ENCODE measurements around the gene MTHFD1L. TPM values are rescaled to one million over a fixed set of nuclear protein-coding genes. Genes with fewer than 3 reads are reported as not detected.
"Not testable (repeated sequence)": the region's sequence is repeated elsewhere in the genome, so short reads cannot be mapped to it uniquely, and the experiment has no call there.

MTHFD1L gene
- total and polyA plus RNA-seq, 2 donors = 13.9 to 16.0 TPM

DNA sequence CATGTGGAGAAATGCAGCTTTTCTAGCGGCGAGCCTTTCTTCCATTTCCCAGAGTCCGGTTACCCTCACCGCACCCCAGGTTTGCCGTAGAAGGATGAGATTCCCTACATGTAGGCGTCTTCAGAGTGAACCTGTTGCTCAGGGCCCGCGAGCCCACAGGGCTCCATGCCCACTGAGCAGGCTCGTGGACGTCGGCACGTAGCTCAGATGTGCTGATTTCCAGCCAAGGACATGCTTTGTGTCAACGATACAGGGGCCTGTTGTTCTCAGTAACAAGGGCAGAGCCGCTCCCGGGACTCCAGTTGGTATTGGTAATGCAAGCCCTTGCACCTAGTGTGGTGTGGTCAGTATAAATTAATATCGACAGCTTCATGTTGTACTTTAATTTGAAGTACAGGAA lies 159.6 kb downstream of the MTHFD1L start:
- Histone ChIP-seq H3K4me1 (ENCODE audit: control insufficient read depth in 2 of 2, insufficient read depth in 2 of 2, low read length in 2 of 2) (no peaks in the 10 kb centered on the region), H3K36me3 (ENCODE audit: control insufficient read depth in 2 of 2, insufficient read depth in 2 of 2, low read length in 1 of 2) (peaks cover 0 to 15% of the 10 kb centered on the region in 2 donors), H3K27ac (ENCODE audit: low read depth in 1 of 2, low read length in 1 of 2) (no peak overlapping the region), H3K27me3 (ENCODE audit: control insufficient read depth in 2 of 2, insufficient read depth in 1 of 2, low read length in 1 of 2) (no peaks in the 10 kb centered on the region), H3K4me3 (ENCODE audit: low read length in 2 of 2) (no peak overlapping the region), H3K9me3 (ENCODE audit: control insufficient read depth in 2 of 2, insufficient read depth in 1 of 2, low read length in 1 of 2) (no peaks in the 10 kb centered on the region)
- no peak for DNase-seq (ENCODE audit: low read depth in 6 of 9, low spot score in 9 of 9)
- WGBS = 97% methylated on average over 16 of the region's 16 CpGs

DNA sequence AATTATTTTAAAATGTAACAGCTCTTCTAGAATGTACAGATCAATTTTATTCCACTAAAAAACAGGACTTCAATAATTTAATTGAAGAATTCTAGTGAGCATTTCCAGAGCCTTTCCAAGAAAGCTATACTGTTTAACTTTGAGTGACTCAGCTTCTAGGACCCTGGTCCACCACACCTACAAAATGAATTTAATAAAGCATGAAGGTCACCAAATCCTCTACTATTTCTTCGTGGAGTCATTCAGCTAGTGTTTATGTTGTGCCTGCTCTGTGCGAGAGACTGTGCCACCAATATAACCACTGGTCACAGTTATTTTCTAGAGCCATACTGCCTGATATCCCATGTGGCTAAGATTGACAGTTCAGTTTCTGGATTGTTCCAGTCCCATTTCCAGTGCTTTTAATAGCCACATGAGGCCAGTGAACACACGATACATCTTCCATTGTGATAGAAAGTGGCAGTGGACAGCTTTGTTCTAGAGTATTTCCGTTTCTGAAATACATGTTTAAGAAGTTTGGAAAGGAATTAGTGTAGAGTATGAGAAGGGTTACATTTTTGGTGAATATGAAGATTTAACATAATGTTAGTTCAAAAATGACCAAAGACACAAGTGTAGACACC lies 160.7 kb downstream of the MTHFD1L start:
- peaks cover 0 to 15% of the 10 kb centered on the region in 2 donors for H3K36me3 ChIP-seq (ENCODE audit: control insufficient read depth in 2 of 2, insufficient read depth in 2 of 2, low read length in 1 of 2)
- H3K9me3 ChIP-seq (ENCODE audit: control insufficient read depth in 2 of 2, insufficient read depth in 1 of 2, low read length in 1 of 2) = no peaks in the 10 kb centered on the region
- H3K4me1 ChIP-seq (ENCODE audit: control insufficient read depth in 2 of 2, insufficient read depth in 2 of 2, low read length in 2 of 2) = no peaks in the 10 kb centered on the region
- H3K4me3 ChIP-seq (ENCODE audit: low read length in 2 of 2) = no peak overlapping the region
- no peak overlapping the region for H3K27ac ChIP-seq (ENCODE audit: low read depth in 1 of 2, low read length in 1 of 2)
- DNase-seq (ENCODE audit: low read depth in 6 of 9, low spot score in 9 of 9) = no peak
- no peaks in the 10 kb centered on the region for H3K27me3 ChIP-seq (ENCODE audit: control insufficient read depth in 2 of 2, insufficient read depth in 1 of 2, low read length in 1 of 2)
- WGBS = 96% methylated on average over 4 of the region's 4 CpGs

DNA sequence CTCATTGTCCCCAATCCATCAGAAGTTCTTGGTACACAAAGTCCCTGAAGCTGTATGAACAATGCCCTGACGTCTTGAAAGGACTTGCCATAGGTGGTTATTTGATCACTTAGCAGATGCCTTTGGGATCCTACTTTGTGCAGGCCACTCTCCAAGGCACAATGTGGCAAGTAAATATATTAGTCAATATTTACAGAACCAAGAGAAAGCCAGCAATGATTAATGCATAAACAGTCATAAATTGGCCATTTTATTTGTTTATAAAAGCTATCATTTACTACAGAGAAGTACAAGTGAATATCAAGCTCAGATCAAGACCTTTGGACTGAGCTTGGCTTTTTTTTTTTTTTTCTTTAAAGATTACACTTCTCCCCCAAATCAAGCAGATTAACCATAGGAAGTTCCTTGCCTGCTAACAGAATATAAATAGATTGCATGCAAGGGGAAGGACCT lies 161.8 kb downstream of the MTHFD1L start:
- Histone ChIP-seq H3K36me3 (ENCODE audit: control insufficient read depth in 2 of 2, insufficient read depth in 2 of 2, low read length in 1 of 2) (peaks cover 0 to 15% of the 10 kb centered on the region in 2 donors), H3K4me1 (ENCODE audit: control insufficient read depth in 2 of 2, insufficient read depth in 2 of 2, low read length in 2 of 2) (no peaks in the 10 kb centered on the region), H3K4me3 (ENCODE audit: low read length in 2 of 2) (no peak overlapping the region), H3K27me3 (ENCODE audit: control insufficient read depth in 2 of 2, insufficient read depth in 1 of 2, low read length in 1 of 2) (no peaks in the 10 kb centered on the region), H3K9me3 (ENCODE audit: control insufficient read depth in 2 of 2, insufficient read depth in 1 of 2, low read length in 1 of 2) (no peaks in the 10 kb centered on the region), H3K27ac (ENCODE audit: low read depth in 1 of 2, low read length in 1 of 2) (no peak overlapping the region)
- no peak for DNase-seq (ENCODE audit: low read depth in 6 of 9, low spot score in 9 of 9)
- 97% methylated on average over 1 of the region's 1 CpG for WGBS

GRCh38 chr6:151027936-151028838 lies 162.7 kb downstream of the MTHFD1L start:
- Histone ChIP-seq H3K36me3 (ENCODE audit: control insufficient read depth in 2 of 2, insufficient read depth in 2 of 2, low read length in 1 of 2) (peaks cover 0 to 15% of the 10 kb centered on the region in 2 donors), H3K9me3 (ENCODE audit: control insufficient read depth in 2 of 2, insufficient read depth in 1 of 2, low read length in 1 of 2) (no peaks in the 10 kb centered on the region), H3K27me3 (ENCODE audit: control insufficient read depth in 2 of 2, insufficient read depth in 1 of 2, low read length in 1 of 2) (no peaks in the 10 kb centered on the region), H3K27ac (ENCODE audit: low read depth in 1 of 2, low read length in 1 of 2) (no peak overlapping the region), H3K4me1 (ENCODE audit: control insufficient read depth in 2 of 2, insufficient read depth in 2 of 2, low read length in 2 of 2) (no peaks in the 10 kb centered on the region), H3K4me3 (ENCODE audit: low read length in 2 of 2) (no peak overlapping the region)
- 97% methylated on average over 15 of the region's 15 CpGs for WGBS
- no peak for DNase-seq (ENCODE audit: low read depth in 6 of 9, low spot score in 9 of 9)

- no peaks in the 10 kb centered on the region for H3K4me1 ChIP-seq (ENCODE audit: control insufficient read depth in 2 of 2, insufficient read depth in 2 of 2, low read length in 2 of 2)
- 79% methylated on average over 5 of the region's 5 CpGs for WGBS
- H3K9me3 ChIP-seq (ENCODE audit: control insufficient read depth in 2 of 2, insufficient read depth in 1 of 2, low read length in 1 of 2) = no peaks in the 10 kb centered on the region
- H3K27ac ChIP-seq (ENCODE audit: low read depth in 1 of 2, low read length in 1 of 2) = no peak overlapping the region
- H3K27me3 ChIP-seq (ENCODE audit: control insufficient read depth in 2 of 2, insufficient read depth in 1 of 2, low read length in 1 of 2) = no peaks in the 10 kb centered on the region
- peaks cover 3 to 8% of the 10 kb centered on the region in 2 donors for H3K36me3 ChIP-seq (ENCODE audit: control insufficient read depth in 2 of 2, insufficient read depth in 2 of 2, low read length in 1 of 2)
- no peak for DNase-seq (ENCODE audit: low read depth in 6 of 9, low spot score in 9 of 9)
- H3K4me3 ChIP-seq (ENCODE audit: low read length in 2 of 2) = no peak overlapping the region
Measured at GRCh38 chr6:151029970-151030369, 164.5 kb downstream of the MTHFD1L start.

DNA sequence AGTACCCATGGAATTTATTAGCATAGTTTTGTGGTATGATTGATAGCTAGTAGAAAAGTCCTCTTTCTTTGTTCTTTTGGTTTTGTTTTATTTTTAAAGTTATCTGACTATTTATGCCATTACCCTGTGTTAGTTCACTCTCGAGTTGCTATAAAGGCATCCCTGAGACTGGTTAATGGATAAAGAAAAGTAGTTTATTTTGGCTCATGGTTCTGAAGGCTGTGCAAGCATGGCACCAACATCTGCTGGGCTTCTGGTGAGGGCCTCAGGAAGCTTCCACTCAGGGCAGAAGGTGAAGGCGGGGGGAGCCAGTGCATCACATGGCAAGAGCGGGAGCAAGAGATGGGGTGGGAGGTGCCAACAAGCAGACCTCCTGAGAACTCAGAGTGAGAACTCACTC lies 166.5 kb downstream of the MTHFD1L start:
- H3K4me1 ChIP-seq (ENCODE audit: control insufficient read depth in 2 of 2, insufficient read depth in 2 of 2, low read length in 2 of 2) = no peaks in the 10 kb centered on the region
- H3K9me3 ChIP-seq (ENCODE audit: control insufficient read depth in 2 of 2, insufficient read depth in 1 of 2, low read length in 1 of 2) = no peaks in the 10 kb centered on the region
- WGBS = 98% methylated on average over 3 of the region's 3 CpGs
- H3K27me3 ChIP-seq (ENCODE audit: control insufficient read depth in 2 of 2, insufficient read depth in 1 of 2, low read length in 1 of 2) = no peaks in the 10 kb centered on the region
- peaks cover 3 to 12% of the 10 kb centered on the region in 2 donors for H3K36me3 ChIP-seq (ENCODE audit: control insufficient read depth in 2 of 2, insufficient read depth in 2 of 2, low read length in 1 of 2)
- H3K4me3 ChIP-seq (ENCODE audit: low read length in 2 of 2) = no peak overlapping the region
- DNase-seq (ENCODE audit: low read depth in 6 of 9, low spot score in 9 of 9) = no peak
- H3K27ac ChIP-seq (ENCODE audit: low read depth in 1 of 2, low read length in 1 of 2) = no peak overlapping the region

GRCh38 chr6:151034825-151035781 lies 169.6 kb downstream of the MTHFD1L start:
- Histone ChIP-seq H3K27me3 (ENCODE audit: control insufficient read depth in 2 of 2, insufficient read depth in 1 of 2, low read length in 1 of 2) (no peaks in the 10 kb centered on the region), H3K27ac (ENCODE audit: low read depth in 1 of 2, low read length in 1 of 2) (no peak overlapping the region), H3K4me3 (ENCODE audit: low read length in 2 of 2) (no peak overlapping the region), H3K36me3 (ENCODE audit: control insufficient read depth in 2 of 2, insufficient read depth in 2 of 2, low read length in 1 of 2) (peaks cover 8 to 13% of the 10 kb centered on the region in 2 donors), H3K9me3 (ENCODE audit: control insufficient read depth in 2 of 2, insufficient read depth in 1 of 2, low read length in 1 of 2) (no peaks in the 10 kb centered on the region), H3K4me1 (ENCODE audit: control insufficient read depth in 2 of 2, insufficient read depth in 2 of 2, low read length in 2 of 2) (no peaks in the 10 kb centered on the region)
- WGBS = 99% methylated on average over 10 of the region's 10 CpGs
- DNase-seq (ENCODE audit: low read depth in 6 of 9, low spot score in 9 of 9) = no peak

DNA sequence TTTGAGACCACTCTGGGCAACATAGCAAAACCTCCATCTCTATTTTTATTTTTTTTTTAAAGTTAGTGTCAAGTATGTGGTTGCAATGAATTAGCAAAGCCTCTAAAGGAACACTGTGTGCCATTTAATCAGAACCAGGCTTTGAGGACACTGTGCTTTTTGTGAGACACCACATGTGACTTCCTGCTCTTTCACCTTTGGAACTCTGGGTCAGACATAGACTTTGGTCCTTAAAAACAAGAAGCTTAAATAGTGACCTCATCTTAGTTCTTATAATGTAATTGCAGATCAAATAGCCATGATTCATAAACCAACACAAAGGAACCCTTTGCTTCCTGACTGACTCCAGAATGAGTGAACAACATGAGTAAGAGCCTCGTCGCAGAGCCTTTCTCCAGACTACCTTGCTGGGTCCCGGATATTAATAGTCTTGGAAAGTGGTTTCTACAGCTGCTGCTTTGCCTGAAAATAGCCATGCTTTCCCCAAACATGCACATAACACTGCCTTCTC lies 170.8 kb downstream of the MTHFD1L start:
- peaks cover 8 to 13% of the 10 kb centered on the region in 2 donors for H3K36me3 ChIP-seq (ENCODE audit: control insufficient read depth in 2 of 2, insufficient read depth in 2 of 2, low read length in 1 of 2)
- not testable (repeated sequence) for H3K27ac ChIP-seq (ENCODE audit: low read depth in 1 of 2, low read length in 1 of 2); H3K27me3 ChIP-seq (ENCODE audit: control insufficient read depth in 2 of 2, insufficient read depth in 1 of 2, low read length in 1 of 2); H3K4me1 ChIP-seq (ENCODE audit: control insufficient read depth in 2 of 2, insufficient read depth in 2 of 2, low read length in 2 of 2); H3K9me3 ChIP-seq (ENCODE audit: control insufficient read depth in 2 of 2, insufficient read depth in 1 of 2, low read length in 1 of 2); H3K4me3 ChIP-seq (ENCODE audit: low read length in 2 of 2); DNase-seq (ENCODE audit: low read depth in 6 of 9, low spot score in 9 of 9)
- 94% methylated on average over 3 of the region's 3 CpGs for WGBS

Data from thymus (tissue), 11 donors.